ENCODE measurements around the gene FANCD2OS. TPM values are rescaled to one million over a fixed set of nuclear protein-coding genes. Genes with fewer than 3 reads are reported as not detected.

FANCD2OS gene
- total RNA-seq, 4 donors from 2014 or later: not detected

DNA sequence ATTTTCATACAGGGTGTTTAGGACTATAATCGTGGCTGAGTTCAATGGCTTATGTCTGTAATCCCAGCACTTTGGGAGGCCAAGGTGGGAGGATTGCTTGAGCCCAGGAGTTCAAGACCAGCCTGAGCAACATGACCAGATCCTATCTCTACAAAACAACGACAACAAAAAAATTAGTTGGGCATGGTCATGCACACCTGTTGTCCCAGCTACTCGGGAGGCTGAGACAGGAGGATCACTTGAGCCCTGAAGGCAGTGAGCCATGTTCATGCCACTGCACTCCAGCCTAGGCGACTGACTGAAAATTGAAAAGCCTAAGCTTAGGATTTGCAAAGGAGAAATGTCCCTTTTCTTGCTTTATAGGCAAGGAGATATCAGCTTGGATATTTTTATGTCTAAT lies 8.9 kb upstream of the FANCD2OS start:
- no peaks in the 10 kb centered on the region for H3K9me3 ChIP-seq
- TF ChIP-seq POLR2A (IDR thresholded peaks at IDR 0.05) (no peak), CTCF (IDR thresholded peaks at IDR 0.05) (no peak), EP300 (IDR thresholded peaks at IDR 0.05) (no peak)
- WGBS, 2 donors: 85 to 90% methylated on average over 4 of the region's 4 CpGs
- H3K36me3 ChIP-seq: peaks cover 0 to 24% (median 0%) of the 10 kb centered on the region in 3 donors
- H3K4me3 ChIP-seq: peak overlapping the region in 2 of 4 donors; percentile 9 to 87
- peaks cover 0 to 31% (median 18%) of the 10 kb centered on the region in 4 donors for H3K4me1 ChIP-seq
- H3K27me3 ChIP-seq: no peaks in the 10 kb centered on the region
- no peak for DNase-seq (ENCODE audit: low spot score in 2 of 2)
- no peak overlapping the region for H3K27ac ChIP-seq

DNA sequence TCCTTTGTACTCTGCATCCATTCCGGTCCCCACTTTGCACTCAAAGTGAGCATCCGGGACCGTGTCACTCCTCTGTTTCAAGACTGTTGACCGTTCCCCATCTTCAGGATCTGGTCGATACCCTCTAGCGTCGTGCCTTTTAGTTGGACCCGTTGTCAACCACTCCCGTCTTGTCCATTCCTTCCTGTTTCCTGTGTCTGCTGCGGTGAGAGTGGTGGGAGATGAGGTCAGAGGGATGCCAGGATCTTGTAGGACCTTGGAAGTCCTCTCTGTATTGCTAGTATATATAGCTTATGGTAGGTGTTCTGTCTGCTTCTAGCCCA lies 8.0 kb upstream of the FANCD2OS start:
- H3K27ac ChIP-seq: peak overlapping the region; percentile 72 to 87 (median 79)

DNA sequence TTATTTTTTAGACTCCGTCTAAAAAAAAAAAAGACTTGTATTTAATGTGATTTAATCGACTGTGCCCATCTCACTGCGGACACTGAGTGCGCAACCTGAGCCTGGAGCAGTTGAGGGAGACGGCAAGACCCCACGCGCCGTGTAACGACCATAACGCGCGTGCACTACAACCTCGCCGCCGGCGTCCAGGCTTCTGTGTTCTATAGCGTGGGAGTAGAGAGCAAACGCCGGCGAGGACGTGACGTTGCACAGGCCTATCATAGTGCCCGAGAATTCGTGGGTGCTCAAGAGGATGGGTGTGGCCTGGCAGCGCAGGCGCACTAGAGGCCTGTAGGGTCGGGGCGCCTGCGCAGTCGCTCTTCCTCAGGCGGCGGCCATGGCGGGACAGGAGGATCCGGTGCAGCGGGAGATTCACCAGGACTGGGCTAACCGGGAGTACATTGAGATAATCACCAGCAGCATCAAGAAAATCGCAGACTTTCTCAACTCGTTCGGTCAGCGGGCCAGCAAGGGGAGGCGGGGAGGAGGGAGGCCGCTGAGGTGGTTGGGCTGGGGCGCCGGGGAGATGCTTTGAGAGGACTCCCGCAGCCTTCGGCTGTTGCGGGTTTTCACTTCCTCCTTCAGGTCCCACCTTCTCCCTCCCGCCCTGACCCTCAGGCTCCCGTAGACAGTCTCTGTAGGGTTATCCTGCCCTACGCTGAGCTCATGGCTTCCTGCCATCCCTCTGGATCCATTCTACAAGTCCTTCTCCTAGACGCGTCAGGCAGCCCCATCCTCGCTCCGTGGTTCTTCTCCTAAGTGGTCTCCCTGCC lies 7.5 kb upstream of the FANCD2OS start, which contains the start of gene BRK1:
TSS of gene BRK1 (plus strand) at position 350 of the 812 bp plus-strand sequence. CDS start at position 377, 27 bp downstream.
- peak within 1 kb of the TSS; percentile 72 to 87 (median 79) for H3K27ac ChIP-seq
- peaks cover 0 to 31% (median 18%) of the 10 kb centered on the region in 4 donors for H3K4me1 ChIP-seq
- peak within 1 kb of the TSS; percentile 49 to 92 (median 82) for H3K4me3 ChIP-seq
- no peaks in the 10 kb centered on the region for H3K27me3 ChIP-seq
- peaks cover 0 to 19% (median 0%) of the 10 kb centered on the region in 3 donors for H3K36me3 ChIP-seq
- TF ChIP-seq CTCF (IDR thresholded peaks at IDR 0.05) (peak in 1 of 5 experiments; percentile 41), POLR2A (IDR thresholded peaks at IDR 0.05) (peak; percentile 63 to 84), EP300 (IDR thresholded peaks at IDR 0.05) (peak; percentile 86 to 88)
- 0% methylated on average over 47 to 54 of the region's 54 CpGs for WGBS, 2 donors
- H3K9me3 ChIP-seq: no peaks in the 10 kb centered on the region
- peak; percentile 88 to 91 for DNase-seq (ENCODE audit: low spot score in 2 of 2)

More for the DNA sequence above, 8.0 kb upstream of the FANCD2OS start:
- peaks cover 0 to 20% (median 0%) of the 10 kb centered on the region in 3 donors for H3K36me3 ChIP-seq
- no peak for DNase-seq (ENCODE audit: low spot score in 2 of 2)
- H3K4me1 ChIP-seq: peaks cover 0 to 31% (median 18%) of the 10 kb centered on the region in 4 donors
- H3K9me3 ChIP-seq: no peaks in the 10 kb centered on the region
- H3K4me3 ChIP-seq: peak overlapping the region; percentile 49 to 92 (median 82)
- 0 to 2% methylated on average over 10 of the region's 10 CpGs for WGBS, 2 donors
- TF ChIP-seq CTCF (IDR thresholded peaks at IDR 0.05) (no peak), POLR2A (IDR thresholded peaks at IDR 0.05) (no peak), EP300 (IDR thresholded peaks at IDR 0.05) (no peak)
- H3K27me3 ChIP-seq: no peaks in the 10 kb centered on the region

DNA sequence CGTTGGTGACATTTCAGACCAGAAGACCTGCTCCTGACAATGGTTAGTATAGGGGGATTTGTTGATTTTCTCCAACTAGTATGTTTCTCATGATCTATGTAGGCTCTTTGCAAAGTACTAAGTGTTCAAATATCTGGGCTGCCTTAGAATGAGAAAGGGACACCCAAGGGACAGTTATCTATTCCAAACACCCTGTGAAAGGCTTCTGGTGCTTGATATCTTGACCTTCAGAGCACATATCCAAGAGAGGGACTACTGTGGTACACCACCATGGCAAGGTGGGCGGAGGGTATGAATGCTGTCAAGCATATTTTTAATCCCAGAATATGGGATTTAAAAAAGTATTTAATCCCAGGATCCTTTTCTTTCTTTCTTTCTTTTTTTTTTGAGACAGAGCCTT lies 1.1 kb downstream of the FANCD2OS start:
- no peak for DNase-seq (ENCODE audit: low spot score in 2 of 2)
- H3K27me3 ChIP-seq: no peaks in the 10 kb centered on the region
- H3K36me3 ChIP-seq: no peaks in the 10 kb centered on the region
- TF ChIP-seq POLR2A (IDR thresholded peaks at IDR 0.05): no peak
- WGBS, 2 donors: 84 to 97% methylated on average over 2 of the region's 2 CpGs
- no peak overlapping the region for H3K4me3 ChIP-seq
- no peaks in the 10 kb centered on the region for H3K4me1 ChIP-seq
- H3K27ac ChIP-seq: no peak overlapping the region
- H3K9me3 ChIP-seq: no peaks in the 10 kb centered on the region

DNA sequence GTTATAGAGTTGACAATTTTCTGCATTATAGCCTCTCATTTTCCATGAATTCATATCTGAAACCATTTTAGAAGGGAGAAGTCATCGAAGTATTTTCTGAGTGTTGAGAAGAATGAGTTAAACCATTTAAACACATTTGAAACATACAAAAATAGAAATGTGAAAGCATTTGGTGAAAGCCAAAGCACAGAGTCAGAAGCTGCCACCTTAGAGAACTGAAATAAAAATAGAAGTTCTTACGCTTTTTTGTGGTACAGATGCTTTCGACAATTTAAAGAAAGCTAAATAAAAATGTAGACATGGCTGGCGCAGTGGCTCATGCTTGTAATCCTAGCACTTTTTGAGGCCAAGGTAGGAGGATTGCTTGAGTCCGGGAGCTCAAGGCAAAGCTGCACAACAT lies 9.0 kb downstream of the FANCD2OS start:
- 94 to 99% methylated on average over 5 of the region's 5 CpGs for WGBS, 2 donors
- Histone ChIP-seq H3K27me3 (no peaks in the 10 kb centered on the region), H3K4me3 (no peak overlapping the region), H3K4me1 (no peaks in the 10 kb centered on the region), H3K27ac (no peak overlapping the region), H3K9me3 (no peaks in the 10 kb centered on the region), H3K36me3 (no peaks in the 10 kb centered on the region)
- no peak for DNase-seq (ENCODE audit: low spot score in 2 of 2)
- TF ChIP-seq EP300 (IDR thresholded peaks at IDR 0.05) (no peak), CTCF (IDR thresholded peaks at IDR 0.05) (no peak), POLR2A (IDR thresholded peaks at IDR 0.05) (no peak)
